Calu3 (cell line): Measurements from ENCODE around the gene TSPAN19. TPM values are rescaled to one million over a fixed set of nuclear protein-coding genes. Genes with fewer than 3 reads are reported as not detected.

Source experiments
- BruUV-seq: library from RNA; stranded (reverse); fragments of 400-500 nt; replicated peaks from 2 replicates; lab custom pipeline; 2021; lab: Mats Ljungman, UMichigan
- CTCF ChIA-PET: fragments of 300-600 bp; sonication (Branson Sonifier 250); formaldehyde crosslinking; loops from one replicate; lab custom pipeline; 2022; ENCODE audit warnings: antibody characterized with exemption; lab: Charles Lee
- DNase-seq: peaks from one replicate; pipeline ENCODE4 v3.0.0; 2022
- H3K27ac Mint-ChIP-seq: one replicate; pipeline ENCODE4 v1.8.0; 2022; ENCODE audit warnings: mixed read lengths; ENCODE audit not compliant: unreplicated experiment
- H3K27me3 Mint-ChIP-seq: one replicate; pipeline ENCODE4 v1.8.0; 2022; ENCODE audit warnings: mixed read lengths; ENCODE audit not compliant: unreplicated experiment
- H3K36me3 Mint-ChIP-seq: one replicate; pipeline ENCODE4 v1.8.0; 2022; ENCODE audit warnings: mild to moderate bottlenecking, moderate library complexity, mixed read lengths; ENCODE audit not compliant: insufficient read depth, unreplicated experiment
- H3K4me1 Mint-ChIP-seq: one replicate; pipeline ENCODE4 v1.8.0; 2022; ENCODE audit warnings: mild to moderate bottlenecking, low read depth, mixed read lengths; ENCODE audit not compliant: unreplicated experiment
- H3K4me3 Mint-ChIP-seq: one replicate; pipeline ENCODE4 v1.8.0; 2022; ENCODE audit warnings: mild to moderate bottlenecking, low read depth, moderate library complexity, mixed read lengths; ENCODE audit not compliant: unreplicated experiment
- H3K9me3 Mint-ChIP-seq: one replicate; pipeline ENCODE4 v1.8.0; 2022; ENCODE audit warnings: low read depth, mixed read lengths; ENCODE audit not compliant: unreplicated experiment
- CTCF ChIP-seq: fragments of 200-600 bp; IDR thresholded peaks from one replicate; pipeline ENCODE4 v1.8.0; 2022; ENCODE audit warnings: antibody characterized with exemption; ENCODE audit not compliant: unreplicated experiment
- intact Hi-C: fragments of 100-400 bp; cut with micrococcal nuclease; formaldehyde crosslinking; loops from one replicate; pipeline ENCODE4 v1.10.0; 2022; ENCODE audit not compliant: unreplicated experiment
- total RNA-seq: library from RNA; stranded (reverse); gene quantifications from 2 replicates; pipeline ENCODE4 v1.2.3, GENCODE V29; 2022

The TSPAN19 gene
- total RNA-seq, 1 experiment from 2014 or later, result not detected

DNA sequence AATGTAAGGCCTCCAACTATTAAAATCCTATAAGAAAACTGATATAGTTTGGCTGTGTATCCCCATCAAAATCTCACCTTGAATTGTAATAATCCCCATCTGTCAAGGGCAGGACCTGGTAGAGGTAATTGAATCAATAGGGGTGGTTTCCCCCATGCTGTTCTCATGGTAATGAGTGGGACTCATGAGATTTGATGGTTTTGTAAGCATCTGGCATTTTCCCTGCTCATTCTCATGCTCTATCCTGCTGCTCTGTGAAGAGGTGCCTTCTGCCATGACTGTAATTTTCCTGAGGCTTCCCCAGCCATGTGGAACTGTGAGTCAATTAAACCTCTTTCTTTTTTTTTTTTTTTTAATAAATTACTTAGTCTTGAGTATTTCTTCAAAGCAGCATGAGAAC lies 31.9 kb downstream of the TSPAN19 start:
- CTCF ChIA-PET, result interaction anchor here (0.7 kb wide), 1 partner anchor 87 kb away, joined by 4 read pairs; no protein-coding TSS in a partner anchor
- Mint-ChIP-seq H3K9me3 (no peaks in the 10 kb centered on the region), H3K36me3 (no peaks in the 10 kb centered on the region), H3K27me3 (no peaks in the 10 kb centered on the region), H3K4me1 (peaks cover 13% of the 10 kb centered on the region), H3K4me3 (no peak overlapping the region), H3K27ac (no peak overlapping the region)
- no peak for DNase-seq
- intact Hi-C loops, result no loop called here
- no TSS peak for BruUV-seq
- no peak for TF ChIP-seq CTCF

DNA sequence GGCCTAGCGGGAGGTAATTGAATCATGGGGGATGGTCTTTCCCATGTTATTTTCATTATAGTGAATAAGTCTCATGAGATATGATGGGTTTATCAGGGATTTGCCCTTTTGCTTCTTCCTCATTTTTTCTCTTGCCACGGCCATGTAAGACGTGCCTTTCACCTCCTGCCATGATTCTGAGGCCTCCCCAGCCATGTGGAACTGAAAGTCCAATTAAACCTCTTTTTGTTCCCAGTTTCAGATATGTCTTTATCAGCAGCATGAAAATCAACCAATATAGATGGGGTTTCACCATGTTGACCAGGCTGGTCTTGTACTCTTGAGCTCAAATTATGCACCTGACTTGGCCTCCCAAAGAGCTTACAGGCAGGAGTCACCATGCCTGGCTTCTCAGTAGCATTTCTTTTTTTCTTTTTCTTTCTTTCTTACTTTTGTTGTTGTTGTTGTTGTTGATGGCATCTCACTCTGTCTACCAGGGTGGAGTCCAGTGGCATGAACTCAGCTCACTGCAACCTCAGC lies 33.2 kb downstream of the TSPAN19 start:
- TF ChIP-seq CTCF, result no peak
- H3K27me3 Mint-ChIP-seq, result no peaks in the 10 kb centered on the region
- H3K4me3 Mint-ChIP-seq, result no peak overlapping the region
- no peak overlapping the region for H3K27ac Mint-ChIP-seq
- intact Hi-C loops, result no loop called here
- no peaks in the 10 kb centered on the region for H3K9me3 Mint-ChIP-seq
- H3K36me3 Mint-ChIP-seq, result no peaks in the 10 kb centered on the region
- peaks cover 10% of the 10 kb centered on the region for H3K4me1 Mint-ChIP-seq
- BruUV-seq, result no TSS peak
- CTCF ChIA-PET, result no interaction called here
- no peak for DNase-seq

- no peaks in the 10 kb centered on the region for H3K27me3 Mint-ChIP-seq
- no peak for DNase-seq
- CTCF ChIA-PET, result no interaction called here
- no peaks in the 10 kb centered on the region for H3K9me3 Mint-ChIP-seq
- peaks cover 8% of the 10 kb centered on the region for H3K4me1 Mint-ChIP-seq
- no peaks in the 10 kb centered on the region for H3K36me3 Mint-ChIP-seq
- intact Hi-C loops, result no loop called here
- BruUV-seq, result no TSS peak
- H3K4me3 Mint-ChIP-seq, result no peak overlapping the region
- no peak overlapping the region for H3K27ac Mint-ChIP-seq
- no peak for TF ChIP-seq CTCF
Observed at GRCh38 chr12:85000729-85001128, 35.3 kb downstream of the TSPAN19 start.

DNA sequence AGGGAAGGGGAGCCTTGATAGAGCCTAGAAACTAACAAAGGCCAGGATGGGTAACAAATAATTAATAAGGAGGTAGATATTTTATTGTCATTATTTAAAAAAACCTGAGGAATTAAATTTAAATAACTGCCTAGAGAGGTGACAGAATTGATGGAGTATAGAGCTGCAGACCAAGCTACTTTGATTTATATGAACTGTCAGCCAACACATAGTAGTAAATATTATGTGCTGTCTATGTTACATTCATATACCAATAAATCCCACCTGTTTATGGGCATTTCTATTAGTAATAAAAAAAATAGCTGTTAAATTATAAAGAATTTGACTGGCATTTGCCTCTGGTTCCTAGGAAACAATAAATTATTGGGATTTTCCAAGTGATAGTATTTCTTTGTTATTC lies 37.7 kb downstream of the TSPAN19 start:
- DNase-seq, result no peak
- no peak overlapping the region for H3K4me3 Mint-ChIP-seq
- intact Hi-C loops, result no loop called here
- no peak for TF ChIP-seq CTCF
- H3K27me3 Mint-ChIP-seq, result no peaks in the 10 kb centered on the region
- no peak overlapping the region for H3K27ac Mint-ChIP-seq
- no TSS peak for BruUV-seq
- H3K9me3 Mint-ChIP-seq, result peaks cover 3% of the 10 kb centered on the region
- H3K4me1 Mint-ChIP-seq, result peaks cover 21% of the 10 kb centered on the region
- CTCF ChIA-PET, result no interaction called here
- H3K36me3 Mint-ChIP-seq, result no peaks in the 10 kb centered on the region
